GM19035 (cell line): ENCODE measurements around the gene ORC3.

Experiments used
- ATAC-seq: cut with Tn5 transposase; IDR thresholded peaks from one replicate; pipeline ENCODE4 v1.9.1; 2021; ENCODE audit not compliant: unreplicated experiment

ORC3 gene

GRCh38 chr6:87589693-87590416 is at the start of gene ORC3, which contains the start of gene RARS2:
TSS of gene ORC3 (plus strand) at chr6:87590135. CDS start at chr6:87590169, 34 bp downstream.
TSS of gene RARS2 (minus strand) at chr6:87589987. CDS start at chr6:87589957, 30 bp downstream.
- peak; percentile 100 for ATAC-seq

- no peak for ATAC-seq
Measured at GRCh38 chr6:87540539-87540938, 49.4 kb upstream of the ORC3 start.

DNA sequence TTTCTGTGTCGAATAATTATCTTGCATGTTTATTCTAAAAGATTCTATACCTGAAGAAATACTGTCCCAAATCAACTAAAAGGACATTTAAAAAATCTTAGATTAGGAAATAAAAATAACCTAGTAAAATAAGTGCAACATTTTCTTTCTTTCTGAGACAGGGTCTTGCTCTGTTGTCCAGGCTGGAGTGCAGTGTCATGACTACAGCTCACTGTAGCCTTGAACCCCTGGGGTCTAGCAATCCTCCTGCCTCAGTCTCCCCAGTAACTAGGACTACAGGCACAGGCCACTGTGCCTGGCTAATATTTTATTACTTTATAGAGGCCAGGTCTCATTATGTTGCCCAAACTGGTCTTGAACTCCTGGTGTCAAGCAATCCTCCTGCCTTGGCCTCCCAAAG is 48.9 kb upstream of the ORC3 start:
- no peak for ATAC-seq

DNA sequence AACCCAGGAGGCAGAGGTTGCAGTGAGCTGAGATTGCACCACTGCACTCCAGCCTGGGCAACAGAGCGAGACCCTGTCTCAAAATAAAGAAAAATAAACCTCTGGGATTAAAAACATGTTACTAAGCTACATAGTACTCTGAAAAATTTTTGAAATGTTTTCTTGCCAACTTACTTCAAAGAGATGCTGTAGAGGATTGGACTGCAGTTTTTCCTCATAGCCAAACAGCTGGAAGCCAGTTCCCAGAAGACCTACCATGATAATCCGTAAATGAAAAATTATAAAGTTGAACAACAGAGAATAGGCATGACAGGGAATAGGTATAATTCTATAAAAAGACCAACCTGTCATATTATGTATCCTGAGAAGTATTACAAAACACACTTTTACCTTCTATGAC is 48.2 kb upstream of the ORC3 start:
- no peak for ATAC-seq

GRCh38 chr6:87543696-87544473 is 46.0 kb upstream of the ORC3 start:
- ATAC-seq = no peak

DNA sequence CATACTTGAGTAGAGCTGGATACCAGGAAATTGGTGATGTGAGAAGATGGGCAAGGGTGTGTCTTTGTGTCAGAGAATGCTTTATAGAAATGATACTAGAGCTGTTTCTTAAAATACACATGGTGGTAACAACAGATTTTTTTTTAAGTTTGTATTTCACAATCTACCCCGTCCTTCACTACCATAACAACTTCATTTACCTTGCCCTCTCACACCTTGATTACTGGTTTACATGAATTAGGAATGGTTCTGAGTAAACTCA is 45.5 kb upstream of the ORC3 start:
- no peak for ATAC-seq

- no peak for ATAC-seq
Measured at GRCh38 chr6:87551799-87552198, 38.1 kb upstream of the ORC3 start.

GRCh38 chr6:87553159-87553765 is 36.7 kb upstream of the ORC3 start:
- no peak for ATAC-seq

DNA sequence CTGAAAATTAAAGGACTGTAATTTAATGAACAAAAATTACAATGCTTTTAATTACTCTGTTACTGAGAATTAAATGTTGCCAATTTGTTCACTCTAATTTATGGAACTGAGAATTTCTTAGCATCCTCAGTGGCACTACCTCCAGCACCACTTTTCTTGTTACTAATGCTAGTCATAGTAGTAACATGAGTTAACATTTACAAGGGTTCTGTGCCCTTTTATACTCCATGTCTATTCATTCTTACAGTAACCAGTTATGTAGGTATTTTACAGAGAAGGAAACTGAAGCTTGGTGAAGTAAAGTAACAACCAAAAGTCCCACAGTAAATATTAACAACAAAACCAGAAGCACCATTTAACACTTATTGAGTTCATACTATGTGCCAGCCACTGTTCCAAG is 34.4 kb upstream of the ORC3 start:
- no peak for ATAC-seq

DNA sequence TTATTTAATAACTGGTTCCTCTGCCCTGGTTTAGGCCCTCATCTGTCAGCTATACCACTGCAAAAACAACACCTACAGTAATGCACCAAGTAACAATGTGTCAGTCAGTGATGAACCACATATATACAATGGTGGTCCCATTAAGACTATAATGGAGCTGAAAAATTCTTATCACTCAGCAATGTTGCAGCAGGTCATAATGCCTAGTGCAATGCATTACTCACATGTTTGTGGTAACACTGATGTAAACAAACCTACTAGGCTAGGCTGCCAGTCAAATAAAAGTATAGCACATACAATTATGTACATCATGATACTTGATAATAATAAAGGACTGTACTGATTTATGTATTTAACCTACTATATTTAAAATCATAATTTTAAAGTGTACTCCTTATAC is 31.5 kb upstream of the ORC3 start:
- no peak for ATAC-seq

DNA sequence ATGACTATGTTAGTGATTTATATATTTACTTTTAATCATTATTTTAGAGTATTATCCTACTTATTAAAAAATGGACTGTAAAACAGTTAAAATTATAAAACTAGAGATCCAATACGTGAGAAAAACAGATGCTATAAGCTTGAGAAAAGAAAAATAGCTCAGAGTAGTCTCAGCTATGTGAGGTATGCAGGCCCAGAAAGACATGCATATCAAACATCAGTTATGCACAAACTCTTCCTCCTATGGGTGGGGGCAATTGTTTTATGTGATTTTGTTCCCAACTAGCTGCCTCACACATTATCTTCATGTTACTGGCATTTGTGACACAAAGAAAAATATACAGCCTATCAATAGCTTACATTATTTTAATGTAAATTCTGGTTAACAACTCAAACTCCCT is 28.9 kb upstream of the ORC3 start:
- no peak for ATAC-seq

DNA sequence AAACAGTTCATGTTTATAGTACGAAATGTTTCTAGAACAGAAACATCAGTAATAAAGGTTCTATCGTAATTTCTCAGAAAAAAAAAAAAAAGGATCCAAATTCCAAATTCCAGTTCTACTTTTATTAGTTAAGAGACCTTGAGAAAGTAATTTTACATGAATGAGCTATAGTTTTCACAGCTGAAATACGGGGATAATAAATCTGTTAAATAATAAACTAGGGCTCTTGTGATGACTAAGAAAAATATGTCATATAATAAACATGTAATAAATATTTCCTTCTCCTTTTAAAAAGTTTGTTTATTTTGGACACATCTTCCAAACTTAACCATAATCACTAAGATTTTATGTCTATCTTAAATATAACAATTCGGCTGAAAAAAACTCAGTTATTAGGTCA is 17.9 kb upstream of the ORC3 start:
- ATAC-seq = no peak

DNA sequence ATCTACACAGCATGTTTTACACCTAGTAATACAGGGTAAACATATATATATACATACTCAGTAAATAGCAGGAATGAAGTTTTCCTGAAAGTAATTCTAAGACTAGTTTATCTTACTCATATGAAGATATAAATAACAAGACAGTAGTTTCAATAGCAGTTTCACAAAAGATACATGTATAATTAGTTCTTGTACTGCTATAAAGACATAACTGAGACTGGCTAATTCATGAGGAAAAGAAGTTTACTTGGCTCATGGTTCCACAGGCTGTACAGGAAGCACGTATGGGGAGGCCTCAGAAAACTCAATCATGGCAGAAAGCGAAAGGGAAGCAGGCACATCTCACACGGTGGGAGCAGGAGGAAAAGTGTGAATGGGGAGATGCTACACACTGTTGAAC is 17.1 kb upstream of the ORC3 start:
- no peak for ATAC-seq

DNA sequence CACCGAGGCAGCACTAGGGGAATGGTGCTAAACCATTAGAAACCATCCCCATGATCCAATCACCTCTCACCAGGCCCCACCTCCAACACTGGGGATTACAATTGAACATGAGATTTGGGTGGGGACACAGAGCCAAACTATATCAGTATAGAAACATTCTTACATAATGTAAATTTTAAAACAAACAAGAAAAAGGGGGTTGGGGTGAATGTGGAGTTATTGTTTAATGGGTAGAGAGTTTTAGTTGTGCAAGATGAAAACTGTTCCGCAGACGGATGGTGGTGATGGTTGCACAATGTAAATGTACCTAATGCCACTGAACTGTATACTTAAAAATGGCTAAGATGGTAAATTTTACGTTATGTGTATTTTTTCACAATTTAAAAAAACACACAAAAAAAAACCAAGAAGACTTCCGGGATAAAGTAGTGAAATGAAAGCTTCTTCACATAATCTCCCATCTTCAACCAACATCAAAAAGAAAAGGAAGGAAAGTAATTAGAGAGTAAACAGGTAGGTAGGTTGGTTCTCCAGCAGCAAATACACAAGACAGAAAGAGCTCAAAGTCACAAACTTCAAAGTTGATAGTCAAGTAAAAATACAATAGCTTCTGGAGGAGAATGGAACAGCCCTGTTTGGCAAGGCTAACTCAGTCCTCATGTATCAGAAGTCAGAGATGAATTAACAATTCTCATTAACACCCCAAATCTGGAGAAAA is 16.5 kb upstream of the ORC3 start:
- no peak for ATAC-seq

DNA sequence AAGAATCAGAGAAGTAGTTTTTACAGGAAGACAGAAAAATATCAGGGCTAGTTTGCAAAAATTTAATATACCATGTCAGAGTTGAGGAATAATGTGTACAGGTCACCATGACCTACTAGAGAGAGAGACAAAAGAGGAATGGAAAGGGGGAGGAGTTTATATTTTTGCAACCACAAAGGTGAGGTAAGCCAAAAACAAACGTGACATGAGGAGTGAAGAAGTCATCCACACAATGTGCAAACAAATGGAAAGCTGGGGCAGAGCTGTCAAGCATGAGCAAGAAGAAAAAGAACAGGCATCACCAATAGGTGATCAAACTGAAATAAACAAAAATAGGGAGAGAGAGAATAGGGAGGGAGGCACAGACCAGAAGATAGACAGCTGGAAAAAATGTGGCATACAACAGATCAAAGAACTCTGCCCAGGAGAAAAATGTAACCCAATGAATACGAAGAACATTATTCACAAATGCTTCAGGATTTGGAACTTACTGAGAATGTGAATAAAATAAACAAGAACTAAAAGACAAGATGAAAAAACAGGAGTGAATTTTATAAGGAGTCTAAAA is 15.6 kb upstream of the ORC3 start:
- ATAC-seq = no peak

DNA sequence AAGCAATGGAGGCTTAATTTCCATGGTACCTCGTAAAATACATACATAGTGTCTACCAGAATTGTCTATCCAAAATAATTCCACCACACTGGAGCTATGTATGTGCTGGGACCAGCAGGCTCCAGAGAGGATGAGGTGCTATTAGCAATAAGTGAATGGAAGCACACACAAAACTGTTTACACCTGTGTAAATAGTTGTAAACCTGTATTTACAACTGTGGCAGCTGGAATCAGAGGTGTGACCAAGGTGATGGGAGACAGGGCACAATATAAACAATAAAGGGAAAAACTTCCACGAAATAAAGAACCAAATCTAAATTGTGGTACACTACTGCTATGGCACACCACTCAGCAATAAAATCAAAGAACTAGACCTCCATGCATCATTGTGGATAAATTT is 14.5 kb upstream of the ORC3 start:
- ATAC-seq = no peak

GRCh38 chr6:87583822-87584221 is 6.1 kb upstream of the ORC3 start:
- no peak for ATAC-seq

DNA sequence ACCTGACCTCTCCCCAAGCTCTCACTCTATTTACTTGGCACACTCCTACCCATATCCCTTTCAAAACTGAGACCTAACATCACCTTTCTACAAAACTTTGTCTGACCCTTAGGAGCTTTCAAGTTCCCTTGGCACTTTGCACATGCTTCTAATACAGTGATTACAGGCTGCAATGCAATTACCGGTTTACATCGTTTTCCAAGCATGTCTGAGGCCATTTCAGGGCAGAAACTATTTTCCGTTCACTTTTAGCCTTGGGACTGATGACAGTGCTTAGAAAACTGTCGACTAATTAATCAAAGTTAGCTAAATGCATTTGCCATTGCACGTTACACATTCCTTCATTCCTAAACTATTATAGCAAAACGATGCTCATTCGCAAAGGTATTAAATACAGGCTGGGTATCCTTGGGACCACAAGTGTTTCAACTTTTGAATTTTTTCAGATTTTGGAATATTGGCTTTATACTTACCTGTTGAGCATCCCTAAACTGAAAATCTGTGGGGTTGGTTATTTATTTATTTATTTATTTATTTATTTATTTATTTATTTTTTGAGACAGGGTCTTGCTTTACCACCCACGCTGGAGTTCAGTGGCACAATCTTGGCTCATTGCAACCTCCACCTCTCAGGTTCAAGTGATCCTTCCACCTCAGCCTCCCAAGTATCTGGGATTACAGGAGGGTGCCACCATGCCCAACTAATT is 3.4 kb upstream of the ORC3 start:
- ATAC-seq = no peak

DNA sequence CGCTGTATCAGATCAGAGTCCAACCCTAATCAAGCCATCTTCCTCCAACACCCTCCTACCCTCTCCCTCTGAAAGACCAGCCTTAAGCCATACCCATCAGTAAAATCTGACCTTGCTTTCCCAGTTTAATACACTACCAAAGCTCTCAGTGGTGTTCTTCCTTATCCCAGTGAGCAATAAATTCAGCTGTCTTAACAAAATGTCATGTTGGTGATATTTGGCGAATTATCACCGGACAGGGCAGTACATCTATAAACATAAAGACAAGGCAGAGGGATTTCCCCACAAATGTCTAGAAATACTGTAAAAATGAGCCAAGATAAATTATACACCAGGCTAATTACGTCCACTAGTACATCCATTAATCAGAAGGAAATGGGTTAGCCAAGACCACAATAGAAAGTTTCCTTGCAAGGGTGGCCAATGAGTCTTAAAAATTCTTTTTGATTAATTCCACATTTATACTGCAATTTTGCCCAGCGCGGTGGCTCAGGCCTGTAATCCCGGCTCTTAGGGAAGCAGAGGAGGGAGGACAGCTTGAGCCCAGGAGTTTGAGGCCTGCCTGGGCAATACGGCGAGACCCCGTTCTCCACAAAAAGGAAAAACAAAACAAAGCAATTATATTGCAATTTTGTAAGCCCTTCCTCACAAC is 1.1 kb upstream of the ORC3 start:
- no peak for ATAC-seq

DNA sequence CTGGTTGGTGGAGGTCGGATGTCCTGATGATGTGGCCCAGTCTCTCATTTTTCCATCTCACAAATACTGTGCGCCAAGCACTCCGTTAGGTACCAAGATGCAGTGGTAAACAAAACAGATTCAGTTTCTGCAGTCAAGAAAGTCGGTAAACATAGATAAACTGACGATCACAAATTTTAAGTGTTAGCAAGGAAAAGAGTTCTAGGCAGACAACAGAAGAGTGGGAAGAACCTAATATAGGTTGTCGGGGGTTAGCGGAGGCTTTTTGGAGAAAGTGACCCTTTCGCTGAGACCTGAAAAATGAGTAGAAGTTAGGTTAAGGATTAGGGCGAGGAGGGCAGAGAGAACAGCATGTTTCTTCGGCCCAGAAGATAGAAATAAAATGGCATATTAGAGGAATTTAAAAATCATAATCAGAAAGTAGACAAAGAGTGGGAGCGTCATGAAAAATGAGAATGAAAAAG is 514 bp downstream of the ORC3 start:
- ATAC-seq = peak; percentile 6
